ENCODE data around the gene NMRK1. TPM values are rescaled to one million over a fixed set of nuclear protein-coding genes. Genes with fewer than 3 reads are reported as not detected.

The NMRK1 gene
- polyA plus RNA-seq, 1 of the 3 experiments (the other 2 are of a cell fraction) = 8.4 TPM

GRCh38 chr9:75041041-75041440, 46.9 kb downstream of the NMRK1 start:
- Histone ChIP-seq H3K27me3 (ENCODE audit: insufficient read depth) (no peaks in the 10 kb centered on the region), H3F3A (replicated peaks; ENCODE audit: insufficient read depth) (peaks cover 20% of the 10 kb centered on the region), H2AFZ (ENCODE audit: low read depth) (peak overlapping the region; percentile 60; the same call in 1 of the 2 replicates), H3K4me3 (ENCODE audit: low read depth in 2 of 2, low read length in 1 of 2) (no peak overlapping the region), H3K9ac (no peak overlapping the region), H3K9me3 (no peaks in the 10 kb centered on the region), H3K9me2 (no peaks in the 10 kb centered on the region), H3K79me2 (ENCODE audit: insufficient read depth) (no peaks in the 10 kb centered on the region), H3K36me3 (replicated peaks in 1 of 2; ENCODE audit: control insufficient read depth in 1 of 2, insufficient read depth in 2 of 2, low read length in 1 of 2) (no peaks in the 10 kb centered on the region), H4K20me1 (ENCODE audit: insufficient read depth) (no peaks in the 10 kb centered on the region), H3K27ac (ENCODE audit: low read depth in 2 of 2, low read length in 1 of 2) (no peak overlapping the region), H3K4me1 (ENCODE audit: control insufficient read depth in 1 of 2, insufficient read depth in 2 of 2, low read depth in 1 of 2, low read length in 1 of 2) (no peaks in the 10 kb centered on the region), H3K4me2 (0 out of 2 replicates have a peak overlapping the region, but pooled peaks have one; percentile 8)
- 3% methylated on average over 1 of the region's 1 CpG for WGBS (ENCODE audit: low lambda C conversion rate)
- TF ChIP-seq EP300 (IDR thresholded peaks at IDR 0.05; ENCODE audit: borderline replicate concordance in 1 of 2, low read depth in 1 of 2, low read length in 1 of 2) (no peak), FOXJ3 (CRISPR knock-in tag; IDR thresholded peaks at IDR 0.05) (no peak), ELF1 (IDR thresholded peaks at IDR 0.05) (no peak), GATA2 (CRISPR knock-in tag; IDR thresholded peaks at IDR 0.05) (no peak), CHD2 (IDR thresholded peaks at IDR 0.05; ENCODE audit: low read length, partially characterized antibody) (no peak), REST (IDR thresholded peaks at IDR 0.05; ENCODE audit: low read depth, low read length) (no peak), FOXM1 (IDR thresholded peaks at IDR 0.05; ENCODE audit: low read depth) (no peak), RAD21 (IDR thresholded peaks at IDR 0.05; ENCODE audit: low read length) (no peak), GABPA (IDR thresholded peaks at IDR 0.05; ENCODE audit: low read depth) (no peak), RXRA (IDR thresholded peaks at IDR 0.05; ENCODE audit: borderline replicate concordance, low read depth) (no peak), NFIC (IDR thresholded peaks at IDR 0.05; ENCODE audit: borderline replicate concordance) (no peak), MAX (IDR thresholded peaks at IDR 0.05; ENCODE audit: low read depth) (no peak), USF2 (IDR thresholded peaks at IDR 0.05; ENCODE audit: borderline replicate concordance, low read depth, low read length) (no peak), POLR2AphosphoS5 (IDR thresholded peaks at IDR 0.05; ENCODE audit: low read depth, low read length) (no peak), SMC3 (IDR thresholded peaks at IDR 0.05; ENCODE audit: low read depth, low read length) (no peak), TAF1 (IDR thresholded peaks at IDR 0.05; ENCODE audit: borderline replicate concordance, low read depth, low read length) (no peak)
- CTCF ChIA-PET = interaction anchor here (1.0 to 1.5 kb wide), 2 partner anchors 13 to 264 kb away, joined by 3 to 4 read pairs; no protein-coding TSS in a partner anchor
- POLR2A ChIA-PET = no interaction called here
- no peak for DNase-seq
